Activated CD8-positive, alpha-beta memory T cell treated with anti-CD3 and anti-CD28 coated beads, Interleukin-2, amount 50 U/mL, for 4 hours (primary cell): ENCODE data around the gene RABL3.
"Not testable (repeated sequence)": the region's sequence is repeated elsewhere in the genome, so short reads cannot be mapped to it uniquely, and the experiment has no call there.

ENCODE experiments used
- DNase-seq: peaks from one replicate; pipeline ENCODE4 v3.0.0-alpha.2; 2020

Gene RABL3

DNA sequence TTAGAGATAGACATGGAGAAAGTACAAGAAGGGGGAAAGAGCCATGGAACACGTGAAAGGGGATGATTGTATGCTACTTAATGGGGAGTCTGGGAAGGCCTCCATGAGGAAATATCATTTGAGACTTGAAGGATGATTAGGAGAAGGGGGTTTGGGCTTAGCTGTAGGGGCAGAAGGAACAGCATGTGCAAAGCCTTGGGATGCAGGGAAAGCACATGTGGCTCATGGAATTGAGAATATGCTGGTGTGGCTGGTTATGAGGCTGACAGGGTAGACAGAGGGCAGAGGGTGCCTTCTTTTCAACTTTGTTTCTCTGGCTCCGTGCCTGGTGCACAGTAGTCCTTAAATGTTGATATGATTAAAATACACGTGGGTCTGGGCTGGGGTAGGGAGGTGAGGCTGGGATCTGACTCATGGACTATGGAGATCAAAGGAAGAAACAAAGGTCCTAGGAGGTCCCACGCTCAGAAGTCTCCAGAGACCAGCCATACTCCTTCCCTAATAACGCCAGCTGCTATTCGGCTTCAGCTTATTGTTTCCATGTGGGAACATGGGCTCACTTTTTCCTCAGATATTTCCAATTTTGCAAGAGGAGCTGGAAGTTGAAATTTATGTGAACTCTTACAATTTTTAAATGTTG is 1.4 kb upstream of the RABL3 start:
- DNase-seq, result no peak

- peak; percentile 22 for DNase-seq
Measured at GRCh38 chr3:120742849-120743365, 591 bp upstream of the RABL3 start.

GRCh38 chr3:120741837-120742197 is 499 bp downstream of the RABL3 start:
- no peak for DNase-seq

DNA sequence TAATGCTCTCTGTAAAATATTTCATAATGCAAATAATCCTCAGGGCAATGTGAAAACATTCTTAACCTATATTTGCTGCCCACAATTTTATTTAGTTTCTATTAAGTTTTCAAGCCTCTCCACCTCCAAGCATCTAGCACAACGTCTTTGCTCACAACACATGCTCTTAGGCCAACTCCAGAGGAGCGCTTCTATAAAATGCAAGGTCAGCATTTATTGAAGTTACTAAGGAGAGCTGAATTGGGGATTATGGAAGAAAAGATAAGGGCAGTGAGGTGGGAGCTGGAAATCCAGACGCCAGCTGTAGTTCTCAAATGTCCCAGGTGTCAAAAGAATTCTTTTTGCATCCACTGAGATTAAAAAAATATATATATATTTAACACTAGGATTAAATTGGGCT is 996 bp downstream of the RABL3 start:
- DNase-seq, result no peak

GRCh38 chr3:120738006-120738405 is 4.3 kb downstream of the RABL3 start:
- DNase-seq, result not testable (repeated sequence)

DNA sequence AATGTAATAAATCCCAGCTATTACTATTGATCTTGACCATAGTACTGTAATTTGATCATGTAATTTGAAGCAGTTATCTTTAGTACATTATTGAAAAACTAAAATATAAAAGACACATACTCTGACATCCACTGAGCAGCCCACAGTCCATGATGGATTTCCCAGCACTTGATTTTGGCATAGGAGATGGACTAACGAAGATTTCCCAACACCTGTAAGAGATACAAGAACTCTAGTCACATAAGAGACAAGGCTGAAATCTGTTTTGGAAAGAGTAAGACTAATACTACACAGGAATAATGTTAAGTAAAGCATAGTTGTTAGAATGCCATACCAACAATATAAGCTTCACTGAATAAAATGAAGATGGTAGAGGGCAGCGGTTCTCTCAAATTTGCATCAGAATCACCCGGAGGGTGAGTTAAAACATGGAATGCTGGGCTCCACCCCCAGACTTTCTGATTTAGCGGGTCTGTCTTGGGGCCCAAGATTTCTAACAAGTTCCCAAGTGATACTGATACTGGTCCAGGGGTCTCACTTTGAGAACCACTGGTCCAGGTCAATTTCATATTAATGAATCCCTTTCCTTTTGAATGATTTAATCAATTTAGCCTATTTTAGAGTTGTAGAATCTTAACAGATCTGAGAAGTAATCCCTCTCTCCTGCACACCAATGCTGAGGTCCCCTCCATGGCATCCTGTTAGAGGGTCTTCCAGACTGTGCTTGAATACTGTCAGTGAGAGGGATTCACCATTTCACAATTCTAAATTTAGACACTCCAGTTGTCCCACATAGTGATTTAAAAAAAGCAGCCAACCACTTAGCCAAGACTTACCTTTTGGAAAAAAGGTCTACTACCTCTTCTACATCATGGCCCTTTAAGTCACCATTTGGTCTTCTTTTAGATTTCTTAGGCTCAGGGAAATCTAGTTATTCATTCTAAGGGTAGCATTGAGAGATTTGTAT is 11.5 kb downstream of the RABL3 start:
- DNase-seq, result no peak

- DNase-seq, result no peak
Measured at GRCh38 chr3:120726791-120727190, 15.5 kb downstream of the RABL3 start.

- peak; percentile 72 for DNase-seq
Measured at GRCh38 chr3:120719167-120719834, 23.0 kb downstream of the RABL3 start.

GRCh38 chr3:120713262-120713661 is 29.1 kb downstream of the RABL3 start:
- DNase-seq, result no peak

- no peak for DNase-seq
Measured at GRCh38 chr3:120710369-120710768, 31.9 kb downstream of the RABL3 start.

GRCh38 chr3:120708408-120708807 is 33.9 kb downstream of the RABL3 start:
- DNase-seq, result no peak

- DNase-seq, result no peak
Measured at GRCh38 chr3:120706950-120707349, 35.4 kb downstream of the RABL3 start.

DNA sequence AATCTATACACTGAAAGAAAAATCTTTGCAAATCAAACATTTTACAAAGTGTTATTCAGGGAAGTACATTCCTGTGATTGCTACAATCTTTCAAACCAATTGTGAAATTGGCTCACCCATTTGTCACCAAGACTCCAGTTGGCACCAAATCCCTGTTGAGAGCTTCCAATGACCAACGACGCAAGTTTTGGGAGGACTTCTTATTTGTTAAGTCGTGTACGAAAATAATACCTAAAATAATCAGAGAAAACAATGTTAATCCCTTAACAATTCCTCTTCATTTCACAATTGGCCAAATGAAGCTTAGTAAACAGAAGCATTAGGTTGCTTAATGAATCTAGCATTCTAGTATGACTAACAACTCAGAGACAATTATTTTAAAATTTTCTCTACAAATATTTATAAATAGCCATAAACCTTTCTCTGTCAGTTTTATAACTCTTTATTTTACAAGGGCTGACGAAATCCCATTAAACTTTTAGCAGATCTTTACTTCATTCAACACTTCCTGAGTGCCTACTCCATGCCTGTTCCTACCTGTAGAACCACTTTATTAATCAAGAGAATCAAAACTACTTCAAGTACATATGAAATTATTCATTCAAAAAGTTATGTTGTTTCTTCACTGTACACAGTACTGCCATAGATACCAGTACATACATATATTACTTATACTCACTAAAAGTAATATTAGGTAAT is 36.3 kb downstream of the RABL3 start:
- no peak for DNase-seq

DNA sequence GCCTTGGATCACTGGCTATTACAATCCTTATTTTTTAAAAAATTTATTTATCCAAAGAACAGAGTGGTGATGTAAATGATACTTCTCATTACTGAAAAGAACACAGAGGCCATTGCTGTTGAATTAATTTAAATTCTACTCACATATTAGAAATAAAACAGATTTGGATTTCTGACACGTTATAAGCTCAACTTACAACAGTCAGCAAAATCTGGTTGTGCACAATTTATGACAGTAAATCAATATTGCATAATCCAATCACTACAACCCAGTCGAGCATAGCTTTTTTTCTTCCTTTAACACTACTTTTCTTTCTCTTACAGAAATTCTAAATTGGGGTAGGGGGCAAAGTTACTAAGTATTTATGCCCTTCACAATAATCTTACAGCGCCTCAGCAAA is 43.0 kb downstream of the RABL3 start:
- no peak for DNase-seq

GRCh38 chr3:120693439-120694171 is 48.7 kb downstream of the RABL3 start:
- DNase-seq, result no peak

GRCh38 chr3:120689395-120689794 is 52.9 kb downstream of the RABL3 start:
- DNase-seq, result no peak

- no peak for DNase-seq
Measured at GRCh38 chr3:120688121-120688520, 54.2 kb downstream of the RABL3 start.

- DNase-seq, result no peak
Measured at GRCh38 chr3:120685411-120685810, 56.9 kb downstream of the RABL3 start.

GRCh38 chr3:120684896-120685295 is 57.4 kb downstream of the RABL3 start:
- no peak for DNase-seq

GRCh38 chr3:120683671-120684301 is 58.5 kb downstream of the RABL3 start:
- no peak for DNase-seq

DNA sequence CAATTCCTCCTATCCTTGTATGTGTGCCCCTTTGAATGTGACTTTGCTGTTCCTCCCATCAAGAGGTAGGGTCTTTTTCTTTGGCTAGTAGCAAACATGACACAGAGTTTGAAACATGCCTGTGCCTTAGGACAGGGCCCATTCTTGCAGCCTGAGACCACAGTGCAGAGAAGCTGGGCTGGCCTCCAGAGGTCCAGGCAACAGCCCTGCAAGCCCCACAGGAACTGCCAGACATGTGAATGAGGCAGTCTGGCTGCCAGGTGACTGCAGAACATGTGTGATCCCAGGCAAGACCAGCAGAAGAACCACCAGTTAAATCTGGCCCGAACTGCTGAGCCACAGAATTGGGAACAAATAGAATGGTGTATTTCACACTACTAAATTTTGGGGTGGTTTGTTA is 59.1 kb downstream of the RABL3 start:
- DNase-seq, result no peak
